ENCODE data around the gene ABLIM3.

DNA sequence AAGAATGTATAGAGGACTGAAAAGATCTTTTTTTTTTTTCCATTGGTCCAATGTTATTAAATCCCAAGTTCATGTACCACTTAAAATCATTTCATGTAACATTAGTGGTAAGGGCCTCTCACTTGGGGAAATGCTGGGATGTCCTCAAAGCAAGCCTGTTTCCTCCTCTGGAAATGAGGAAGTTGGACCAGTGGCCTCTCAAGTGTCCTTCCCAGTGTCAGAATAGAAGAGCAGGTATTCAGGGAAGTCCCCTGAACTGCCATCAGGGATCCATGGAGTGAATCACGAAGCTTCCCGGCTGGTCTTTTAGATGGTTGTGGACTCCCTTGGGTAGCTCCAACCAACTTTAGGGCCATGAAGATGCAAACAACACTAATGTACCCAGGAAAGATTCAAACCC is 75.2 kb downstream of the ABLIM3 start:
- TF ChIP-seq, protein P1, sequence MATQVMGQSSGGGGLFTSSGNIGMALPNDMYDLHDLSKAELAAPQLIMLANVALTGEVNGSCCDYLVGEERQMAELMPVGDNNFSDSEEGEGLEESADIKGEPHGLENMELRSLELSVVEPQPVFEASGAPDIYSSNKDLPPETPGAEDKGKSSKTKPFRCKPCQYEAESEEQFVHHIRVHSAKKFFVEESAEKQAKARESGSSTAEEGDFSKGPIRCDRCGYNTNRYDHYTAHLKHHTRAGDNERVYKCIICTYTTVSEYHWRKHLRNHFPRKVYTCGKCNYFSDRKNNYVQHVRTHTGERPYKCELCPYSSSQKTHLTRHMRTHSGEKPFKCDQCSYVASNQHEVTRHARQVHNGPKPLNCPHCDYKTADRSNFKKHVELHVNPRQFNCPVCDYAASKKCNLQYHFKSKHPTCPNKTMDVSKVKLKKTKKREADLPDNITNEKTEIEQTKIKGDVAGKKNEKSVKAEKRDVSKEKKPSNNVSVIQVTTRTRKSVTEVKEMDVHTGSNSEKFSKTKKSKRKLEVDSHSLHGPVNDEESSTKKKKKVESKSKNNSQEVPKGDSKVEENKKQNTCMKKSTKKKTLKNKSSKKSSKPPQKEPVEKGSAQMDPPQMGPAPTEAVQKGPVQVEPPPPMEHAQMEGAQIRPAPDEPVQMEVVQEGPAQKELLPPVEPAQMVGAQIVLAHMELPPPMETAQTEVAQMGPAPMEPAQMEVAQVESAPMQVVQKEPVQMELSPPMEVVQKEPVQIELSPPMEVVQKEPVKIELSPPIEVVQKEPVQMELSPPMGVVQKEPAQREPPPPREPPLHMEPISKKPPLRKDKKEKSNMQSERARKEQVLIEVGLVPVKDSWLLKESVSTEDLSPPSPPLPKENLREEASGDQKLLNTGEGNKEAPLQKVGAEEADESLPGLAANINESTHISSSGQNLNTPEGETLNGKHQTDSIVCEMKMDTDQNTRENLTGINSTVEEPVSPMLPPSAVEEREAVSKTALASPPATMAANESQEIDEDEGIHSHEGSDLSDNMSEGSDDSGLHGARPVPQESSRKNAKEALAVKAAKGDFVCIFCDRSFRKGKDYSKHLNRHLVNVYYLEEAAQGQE (IDR thresholded peaks at IDR 0.05; ENCODE audit: insufficient read depth in 1 of 2, low read depth in 2 of 2, low read length in 2 of 2): no peak
- TF ChIP-seq POLR2AphosphoS5 (IDR thresholded peaks at IDR 0.05; ENCODE audit: low read depth, low read length) (no peak), TAF1 (IDR thresholded peaks at IDR 0.05; ENCODE audit: borderline replicate concordance, insufficient read depth, low read length) (no peak), SIN3A (IDR thresholded peaks at IDR 0.05; ENCODE audit: borderline replicate concordance, insufficient read depth, low read length) (no peak)
